Measurements from ENCODE around the gene PDIA5.

PDIA5 gene

DNA sequence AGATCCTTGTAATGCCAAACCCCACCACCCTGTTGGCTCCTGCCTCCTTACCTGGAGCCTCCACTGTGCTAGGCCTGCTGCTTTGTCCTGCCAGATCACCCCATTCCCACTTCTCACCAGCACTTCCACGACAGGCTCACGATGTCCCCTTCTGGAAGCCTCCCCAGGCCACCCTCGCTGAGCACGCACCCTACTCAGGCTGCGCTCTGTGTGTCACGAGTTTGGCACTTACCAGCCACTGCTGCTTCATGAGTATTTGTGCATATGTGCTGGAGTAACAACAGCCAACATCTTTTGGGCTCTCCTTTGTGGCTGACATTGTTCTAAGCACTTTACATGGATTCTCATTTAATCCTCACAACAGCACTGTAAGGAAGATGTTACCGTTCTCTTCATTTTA lies 58.1 kb downstream of the PDIA5 start:
- Histone ChIP-seq H3F3A (ENCODE audit: low read depth) (no peaks in the 10 kb centered on the region), H3K36me3 (ENCODE audit: insufficient read depth, low read length) (peaks cover 99% of the 10 kb centered on the region; the same call in 1 of the 2 replicates), H3K9me2 (replicated peaks; ENCODE audit: low read depth, low read length) (no peaks in the 10 kb centered on the region), H3K4me3 (ENCODE audit: low read length, poor library complexity, severe bottlenecking) (no peak overlapping the region), H4K20me1 (ENCODE audit: insufficient read depth, low read length, poor library complexity, severe bottlenecking) (no peaks in the 10 kb centered on the region), H3K4me2 (ENCODE audit: low read depth, low read length, poor library complexity, severe bottlenecking) (no peak overlapping the region), H3K79me2 (ENCODE audit: insufficient read depth, low read length) (no peaks in the 10 kb centered on the region), H3K27me3 (ENCODE audit: insufficient read depth, low read length, poor library complexity, severe bottlenecking) (no peaks in the 10 kb centered on the region), H3K9ac (ENCODE audit: low read depth, low read length, poor library complexity, severe bottlenecking) (no peak overlapping the region), H2AFZ (ENCODE audit: low read length) (no peak overlapping the region), H3K9me3 (ENCODE audit: insufficient read depth, low read depth, low read length) (no peaks in the 10 kb centered on the region), H3K4me1 (ENCODE audit: insufficient read depth, low read length, poor library complexity, severe bottlenecking) (no peaks in the 10 kb centered on the region)
- TF ChIP-seq EZH2phosphoT487 (IDR thresholded peaks at IDR 0.05; ENCODE audit: borderline replicate concordance) = no peak
- TF ChIP-seq, protein P1, sequence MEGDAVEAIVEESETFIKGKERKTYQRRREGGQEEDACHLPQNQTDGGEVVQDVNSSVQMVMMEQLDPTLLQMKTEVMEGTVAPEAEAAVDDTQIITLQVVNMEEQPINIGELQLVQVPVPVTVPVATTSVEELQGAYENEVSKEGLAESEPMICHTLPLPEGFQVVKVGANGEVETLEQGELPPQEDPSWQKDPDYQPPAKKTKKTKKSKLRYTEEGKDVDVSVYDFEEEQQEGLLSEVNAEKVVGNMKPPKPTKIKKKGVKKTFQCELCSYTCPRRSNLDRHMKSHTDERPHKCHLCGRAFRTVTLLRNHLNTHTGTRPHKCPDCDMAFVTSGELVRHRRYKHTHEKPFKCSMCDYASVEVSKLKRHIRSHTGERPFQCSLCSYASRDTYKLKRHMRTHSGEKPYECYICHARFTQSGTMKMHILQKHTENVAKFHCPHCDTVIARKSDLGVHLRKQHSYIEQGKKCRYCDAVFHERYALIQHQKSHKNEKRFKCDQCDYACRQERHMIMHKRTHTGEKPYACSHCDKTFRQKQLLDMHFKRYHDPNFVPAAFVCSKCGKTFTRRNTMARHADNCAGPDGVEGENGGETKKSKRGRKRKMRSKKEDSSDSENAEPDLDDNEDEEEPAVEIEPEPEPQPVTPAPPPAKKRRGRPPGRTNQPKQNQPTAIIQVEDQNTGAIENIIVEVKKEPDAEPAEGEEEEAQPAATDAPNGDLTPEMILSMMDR (conservative IDR thresholded peaks at IDR 0.05; ENCODE audit: low read length) = no peak

DNA sequence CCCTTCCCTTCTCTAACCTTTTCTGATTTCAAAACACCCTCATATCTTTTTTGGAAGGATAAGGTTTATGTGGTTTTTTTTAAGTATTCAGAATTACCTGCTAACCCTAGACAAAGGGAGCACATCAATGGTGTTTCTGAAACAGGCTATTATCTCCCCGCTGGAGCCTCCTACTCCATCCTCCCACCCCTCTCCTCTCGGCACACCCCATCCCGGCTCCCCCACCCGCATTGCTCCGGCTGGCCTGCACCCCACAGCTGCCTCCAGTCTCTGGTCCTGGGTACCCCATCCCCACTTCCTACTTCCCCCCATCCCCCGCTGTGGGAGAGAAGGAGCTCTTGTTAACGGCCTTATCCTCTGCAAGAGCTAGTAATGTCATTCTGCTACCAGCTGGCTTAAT lies 59.2 kb downstream of the PDIA5 start:
- no peak overlapping the region for H3K4me2 ChIP-seq (ENCODE audit: low read depth, low read length, poor library complexity, severe bottlenecking)
- H3K9ac ChIP-seq (ENCODE audit: low read depth, low read length, poor library complexity, severe bottlenecking) = no peak overlapping the region
- H3K4me1 ChIP-seq (ENCODE audit: insufficient read depth, low read length, poor library complexity, severe bottlenecking) = no peaks in the 10 kb centered on the region
- H3K4me3 ChIP-seq (ENCODE audit: low read length, poor library complexity, severe bottlenecking) = no peak overlapping the region
- no peaks in the 10 kb centered on the region for H3K79me2 ChIP-seq (ENCODE audit: insufficient read depth, low read length)
- peaks cover 97% of the 10 kb centered on the region; the same call in 1 of the 2 replicates for H3K36me3 ChIP-seq (ENCODE audit: insufficient read depth, low read length)
- no peaks in the 10 kb centered on the region for H4K20me1 ChIP-seq (ENCODE audit: insufficient read depth, low read length, poor library complexity, severe bottlenecking)
- H2AFZ ChIP-seq (ENCODE audit: low read length) = no peak overlapping the region
- no peaks in the 10 kb centered on the region for H3K9me3 ChIP-seq (ENCODE audit: insufficient read depth, low read depth, low read length)
- no peaks in the 10 kb centered on the region for H3K27me3 ChIP-seq (ENCODE audit: insufficient read depth, low read length, poor library complexity, severe bottlenecking)
- H3F3A ChIP-seq (ENCODE audit: low read depth) = no peaks in the 10 kb centered on the region
- no peaks in the 10 kb centered on the region for H3K9me2 ChIP-seq (replicated peaks; ENCODE audit: low read depth, low read length)
- TF ChIP-seq, protein P1 (conservative IDR thresholded peaks at IDR 0.05; ENCODE audit: low read length) = no peak
- TF ChIP-seq EZH2phosphoT487 (IDR thresholded peaks at IDR 0.05; ENCODE audit: borderline replicate concordance) = no peak

DNA sequence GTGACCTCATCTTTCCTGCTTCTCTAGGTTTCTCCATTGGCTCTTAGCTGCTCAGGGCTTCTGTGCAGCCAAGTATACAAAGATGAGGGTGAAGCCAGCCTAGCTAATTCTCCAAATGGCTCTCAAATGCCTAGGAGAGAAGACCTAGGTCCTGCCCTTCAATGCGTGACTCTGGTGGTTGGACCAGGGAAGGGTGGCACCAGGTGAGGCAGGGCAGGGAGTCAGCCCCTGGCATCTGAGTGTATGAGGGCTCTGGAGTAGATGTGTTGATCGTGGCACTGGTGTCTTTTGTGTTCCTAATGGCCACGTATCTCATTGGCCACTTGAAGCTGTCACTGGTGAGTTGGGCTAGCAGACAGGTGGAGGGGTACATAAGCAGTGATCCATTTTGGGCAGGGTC lies 59.8 kb downstream of the PDIA5 start:
- H3F3A ChIP-seq (ENCODE audit: low read depth) = no peaks in the 10 kb centered on the region
- H3K79me2 ChIP-seq (ENCODE audit: insufficient read depth, low read length) = no peaks in the 10 kb centered on the region
- H3K9me2 ChIP-seq (replicated peaks; ENCODE audit: low read depth, low read length) = no peaks in the 10 kb centered on the region
- no peaks in the 10 kb centered on the region for H3K9me3 ChIP-seq (ENCODE audit: insufficient read depth, low read depth, low read length)
- peaks cover 96% of the 10 kb centered on the region; the same call in 1 of the 2 replicates for H3K36me3 ChIP-seq (ENCODE audit: insufficient read depth, low read length)
- TF ChIP-seq, protein P1 (conservative IDR thresholded peaks at IDR 0.05; ENCODE audit: low read length) = no peak
- no peak for TF ChIP-seq EZH2phosphoT487 (IDR thresholded peaks at IDR 0.05; ENCODE audit: borderline replicate concordance)
- no peak overlapping the region for H3K9ac ChIP-seq (ENCODE audit: low read depth, low read length, poor library complexity, severe bottlenecking)
- no peak overlapping the region for H3K4me3 ChIP-seq (ENCODE audit: low read length, poor library complexity, severe bottlenecking)
- no peak overlapping the region for H2AFZ ChIP-seq (ENCODE audit: low read length)
- no peaks in the 10 kb centered on the region for H3K27me3 ChIP-seq (ENCODE audit: insufficient read depth, low read length, poor library complexity, severe bottlenecking)
- no peak overlapping the region for H3K4me2 ChIP-seq (ENCODE audit: low read depth, low read length, poor library complexity, severe bottlenecking)
- no peaks in the 10 kb centered on the region for H3K4me1 ChIP-seq (ENCODE audit: insufficient read depth, low read length, poor library complexity, severe bottlenecking)
- H4K20me1 ChIP-seq (ENCODE audit: insufficient read depth, low read length, poor library complexity, severe bottlenecking) = no peaks in the 10 kb centered on the region

Measured in Loucy (cell line).